NCI-H1436 treated with DMSO at 0.1 percent for 48 hours (cell line): ENCODE measurements around the gene SMIM26.

ENCODE experiments used
- DNase-seq: peaks from one replicate; lab custom pipeline; 2025; lab: John Stamatoyannopoulos, UW

SMIM26 gene

DNA sequence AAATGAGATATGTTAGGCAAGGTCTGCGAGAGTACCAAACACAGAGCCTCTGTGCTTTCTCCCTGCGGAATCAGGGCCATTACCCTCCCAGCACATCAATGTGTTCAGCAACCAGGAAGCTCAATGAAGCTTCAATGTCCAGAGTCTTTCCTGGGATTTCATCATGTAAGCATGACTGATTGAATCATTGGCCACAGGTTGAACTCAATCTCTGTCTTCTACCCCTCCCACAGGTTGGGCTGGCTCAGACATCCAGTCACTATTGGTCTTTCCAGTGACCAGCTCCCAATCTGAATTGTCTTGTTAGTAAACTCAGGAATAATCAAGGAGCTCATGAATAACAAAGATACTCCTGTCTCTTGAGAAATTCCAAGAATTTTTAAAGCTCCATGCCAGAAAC, 17.9 kb downstream of the SMIM26 start:
- no peak for DNase-seq

- peak; percentile 14 for DNase-seq
Measured at GRCh38 chr20:18587665-18588573, 20.7 kb downstream of the SMIM26 start, which contains the start of gene DTD1. Gene DTD1 (plus strand): TSS chr20:18588054. CDS start chr20:18588073, 19 bp downstream.

GRCh38 chr20:18588574-18588933, 21.3 kb downstream of the SMIM26 start:
- DNase-seq: no peak

- DNase-seq: no peak
Measured at GRCh38 chr20:18589941-18590674, 22.9 kb downstream of the SMIM26 start.

DNA sequence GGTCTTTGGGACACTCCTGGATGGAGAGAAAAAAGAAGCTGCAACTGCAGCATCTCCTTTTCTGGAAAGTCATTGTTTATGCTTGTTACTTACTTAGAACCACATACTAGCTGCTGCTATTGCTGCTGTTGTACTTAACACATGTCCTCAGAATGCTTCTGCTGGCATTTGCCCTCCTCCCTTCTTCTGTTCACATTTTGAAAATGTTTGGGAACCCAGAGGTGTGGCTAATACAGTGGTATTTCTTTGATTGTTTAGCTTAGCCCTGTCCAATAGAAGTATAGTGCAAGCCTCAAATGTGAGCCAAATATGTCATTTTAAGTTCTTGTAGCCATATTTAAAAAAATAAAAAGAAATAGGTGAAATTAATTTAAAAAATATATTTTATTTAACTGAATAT, 29.0 kb downstream of the SMIM26 start:
- no peak for DNase-seq

DNA sequence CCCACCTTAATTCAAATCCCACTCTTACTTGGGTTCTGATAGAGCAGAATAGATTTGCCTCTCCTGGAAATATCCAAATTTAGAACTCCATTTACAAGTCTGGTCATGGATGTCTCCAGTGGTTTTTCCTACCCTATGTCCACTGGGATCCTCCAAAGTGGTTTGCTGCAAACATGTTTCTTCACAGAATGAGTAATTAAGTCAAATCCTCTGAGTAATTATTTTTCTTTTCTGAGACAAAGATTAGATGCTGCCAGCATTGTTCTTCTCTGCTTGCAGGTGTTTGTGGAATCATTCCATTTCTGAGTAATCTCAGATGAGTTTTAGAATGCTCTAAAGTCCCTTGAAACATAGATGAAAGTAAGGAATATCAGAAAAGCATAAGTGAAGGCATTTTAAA, 42.5 kb downstream of the SMIM26 start:
- DNase-seq: no peak

DNA sequence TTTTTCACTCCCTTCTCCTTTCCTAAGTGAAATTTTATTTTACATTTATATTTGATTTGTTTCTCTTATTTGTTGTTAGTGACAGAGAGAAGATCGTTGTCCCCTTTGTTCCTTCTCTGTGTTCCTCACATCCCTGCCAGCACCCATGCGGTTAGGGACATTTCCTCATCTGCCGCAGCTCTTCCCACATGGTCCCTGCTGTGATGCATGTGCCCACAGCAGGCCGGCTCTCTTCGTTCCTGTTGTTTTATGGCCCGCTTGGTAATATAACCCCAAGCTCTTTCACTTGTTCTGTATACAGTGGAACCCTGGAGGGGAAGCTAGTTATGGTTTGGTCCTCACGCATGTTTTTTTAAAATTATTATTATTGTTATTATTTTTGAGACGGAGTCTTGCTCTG, 44.3 kb downstream of the SMIM26 start:
- no peak for DNase-seq

DNA sequence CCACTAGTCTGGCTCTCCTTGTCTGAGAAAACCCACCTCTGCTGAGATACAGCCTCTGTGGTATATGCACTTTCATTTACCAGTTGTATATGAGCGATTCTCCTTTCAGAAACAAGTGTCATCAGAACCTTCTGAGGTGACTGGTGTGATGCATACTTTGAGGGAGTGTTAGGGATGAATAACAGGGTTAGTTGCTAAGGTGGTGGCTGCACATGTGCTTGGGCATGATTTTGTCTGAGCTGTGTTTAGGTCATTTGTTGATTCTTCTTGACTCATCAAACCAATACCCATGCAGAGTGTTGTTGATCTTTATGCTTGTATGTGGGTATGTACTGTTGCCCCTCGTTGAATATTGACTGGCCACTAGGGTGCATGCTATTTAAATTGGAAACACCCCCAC, 46.3 kb downstream of the SMIM26 start:
- no peak for DNase-seq

DNA sequence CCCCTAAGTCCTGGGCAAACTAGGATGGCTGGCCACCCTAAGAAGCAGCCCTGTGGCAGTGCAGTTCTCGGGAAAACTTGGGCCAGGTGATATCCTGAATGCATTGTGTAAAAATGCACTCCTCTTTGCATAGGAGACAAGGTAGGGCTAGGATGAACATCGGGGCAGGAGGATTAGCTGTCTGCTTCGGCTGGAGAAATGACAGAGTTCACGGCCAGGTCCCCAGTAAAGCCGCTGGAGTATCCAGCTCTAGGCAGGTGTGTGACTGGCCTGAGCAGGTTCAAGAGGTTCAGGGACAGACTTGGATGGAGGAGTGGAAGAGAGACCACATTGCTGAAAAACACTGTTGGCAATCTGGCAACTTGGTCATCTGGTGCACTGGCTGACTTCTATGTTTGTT, 47.0 kb downstream of the SMIM26 start:
- no peak for DNase-seq

GRCh38 chr20:18615020-18615650, 47.9 kb downstream of the SMIM26 start:
- DNase-seq: no peak
